Caco-2 (cell line): ENCODE data around the gene DLG2. TPM values are rescaled to one million over a fixed set of nuclear protein-coding genes. Genes with fewer than 3 reads are reported as not detected.
A peak's percentile ranks its signal among the peaks of the same experiment; 100 is the strongest.

ENCODE experiments used
- BruUV-seq: library from RNA; stranded (reverse); fragments of 400-500 nt; replicated peaks from 2 replicates; lab custom pipeline; 2021; lab: Mats Ljungman, UMichigan
- CTCF ChIA-PET: fragments of 300-600 bp; sonication (Branson Sonifier 250); formaldehyde crosslinking; loops from one replicate; lab custom pipeline; 2022; ENCODE audit warnings: antibody characterized with exemption; lab: Charles Lee
- POLR2A ChIA-PET: fragments of 300-600 bp; sonication (Branson Sonifier 250); formaldehyde crosslinking; loops from one replicate; lab custom pipeline; 2022; ENCODE audit warnings: antibody characterized with exemption; lab: Charles Lee
- DNase-seq, 2 experiments: peaks; one replicate each; pipeline versions ENCODE4 v3.0.0 to v3.0.0-alpha.2; 2020 to 2022
- H3K27me3 ChIP-seq: replicated peaks from 2 replicates; pipeline ENCODE4 v1.6.0; 2011; ENCODE audit warnings: low read length; ENCODE audit not compliant: control insufficient read depth, insufficient read depth
- H3K36me3 ChIP-seq: 2 replicates; pipeline ENCODE4 v1.5.1; 2011; ENCODE audit warnings: low read length; ENCODE audit not compliant: control insufficient read depth, insufficient read depth
- H3K4me1 ChIP-seq: fragments of 250-450 bp; sonication (Bioruptor Pico); 2 replicates; pipeline ENCODE4 v1.5.1; 2020; ENCODE audit warnings: mild to moderate bottlenecking
- H3K4me3 ChIP-seq: 2 replicates; pipeline ENCODE4 v1.5.1; 2011; ENCODE audit warnings: low read depth, mild to moderate bottlenecking, control low read depth, low read length
- H3K9me3 ChIP-seq: fragments of 250-450 bp; sonication (Bioruptor Pico); 2 replicates; pipeline ENCODE4 v1.5.1; 2020; ENCODE audit warnings: mild to moderate bottlenecking, moderate library complexity
- H3K27ac Mint-ChIP-seq: one replicate; pipeline ENCODE4 v1.8.0; 2022; ENCODE audit warnings: mixed read lengths; ENCODE audit not compliant: unreplicated experiment
- H3K27me3 Mint-ChIP-seq: one replicate; pipeline ENCODE4 v1.8.0; 2022; ENCODE audit warnings: mixed read lengths; ENCODE audit not compliant: insufficient read depth, unreplicated experiment
- H3K36me3 Mint-ChIP-seq: one replicate; pipeline ENCODE4 v1.8.0; 2022; ENCODE audit warnings: mild to moderate bottlenecking, mixed read lengths; ENCODE audit not compliant: insufficient read depth, unreplicated experiment
- H3K4me1 Mint-ChIP-seq: one replicate; pipeline ENCODE4 v1.8.0; 2022; ENCODE audit warnings: low read depth, mixed read lengths; ENCODE audit not compliant: unreplicated experiment
- H3K4me3 Mint-ChIP-seq: one replicate; pipeline ENCODE4 v1.8.0; 2022; ENCODE audit warnings: mild to moderate bottlenecking, moderate library complexity, mixed read lengths; ENCODE audit not compliant: unreplicated experiment
- H3K9me3 Mint-ChIP-seq: one replicate; pipeline ENCODE4 v1.8.0; 2022; ENCODE audit warnings: mixed read lengths; ENCODE audit not compliant: unreplicated experiment
- CTCF ChIP-seq, 2 experiments: fragments of 200-600 bp in 1 of 2; IDR thresholded peaks; 1 replicate in 1 of 2; 2 replicates in 1 of 2; pipeline versions ENCODE4 v1.5.1 to v1.8.0; 2011 to 2022; ENCODE audit warnings: antibody characterized with exemption in 1 of 2, control low read depth in 1 of 2, inconsistent platforms in 1 of 2, low read depth in 1 of 2, low read length in 1 of 2, mild to moderate bottlenecking in 1 of 2, moderate library complexity in 1 of 2; ENCODE audit not compliant: insufficient read depth in 1 of 2, severe bottlenecking in 1 of 2, unreplicated experiment in 1 of 2
- intact Hi-C: fragments of 100-400 bp; cut with micrococcal nuclease; formaldehyde crosslinking; loops from one replicate; pipeline ENCODE4 v1.10.0; 2022; ENCODE audit not compliant: unreplicated experiment
- total RNA-seq: library from RNA; stranded (reverse); gene quantifications from 2 replicates; pipeline ENCODE4 v1.2.3, GENCODE V29; 2022

DLG2 gene
- total RNA-seq, 1 experiment from 2014 or later, result 21.6 TPM

DNA sequence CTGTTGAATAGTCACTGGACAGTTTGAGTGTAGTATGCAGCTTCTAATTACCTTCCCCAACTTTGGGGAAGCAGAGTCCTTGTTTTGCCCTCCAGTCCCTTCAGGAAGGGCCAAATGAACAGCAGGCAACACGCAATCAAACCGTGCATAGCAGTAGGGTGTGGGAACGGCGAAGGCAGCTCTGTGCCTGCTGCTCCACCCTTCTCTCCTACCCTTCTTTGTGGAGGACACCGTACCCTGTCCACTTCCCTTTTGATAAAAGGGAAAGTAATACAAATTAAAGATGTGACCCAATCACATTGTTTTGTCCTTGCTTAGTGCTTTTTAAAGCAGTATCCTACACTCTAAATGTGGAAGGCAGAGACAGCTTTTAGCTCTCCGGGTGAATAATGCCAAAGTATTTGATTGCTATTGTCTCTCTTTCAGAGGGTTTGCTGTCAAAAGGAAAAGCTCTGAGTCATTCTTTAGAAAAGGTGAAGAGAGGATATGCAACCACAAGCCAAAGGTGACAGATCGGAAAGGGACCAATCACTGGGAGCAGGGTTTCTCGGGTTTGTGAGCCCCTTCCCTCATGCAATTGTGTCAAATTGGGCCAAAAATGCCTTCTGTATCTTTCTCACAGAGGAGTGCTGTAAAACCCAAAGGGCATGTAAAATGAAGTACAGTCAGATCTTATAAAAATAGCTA is 1933.7 kb downstream of the DLG2 start:
- POLR2A ChIA-PET, result no interaction called here
- Mint-ChIP-seq H3K27me3 (no peaks in the 10 kb centered on the region), H3K27ac (no peak overlapping the region), H3K9me3 (no peaks in the 10 kb centered on the region), H3K4me1 (peaks cover 29% of the 10 kb centered on the region), H3K4me3 (no peak overlapping the region), H3K36me3 (peaks cover 4% of the 10 kb centered on the region)
- Histone ChIP-seq H3K4me1 (peaks cover 40% of the 10 kb centered on the region), H3K36me3 (no peaks in the 10 kb centered on the region), H3K27me3 (no peaks in the 10 kb centered on the region), H3K9me3 (no peaks in the 10 kb centered on the region), H3K4me3 (no peak overlapping the region)
- no peak for TF ChIP-seq CTCF (IDR thresholded peaks at IDR 0.05; ENCODE audit: insufficient read depth in 1 of 2, low read depth in 1 of 2, low read length in 1 of 2, severe bottlenecking in 1 of 2, unreplicated experiment in 1 of 2)
- no peak for DNase-seq
- no TSS peak for BruUV-seq
- CTCF ChIA-PET, result no interaction called here
- intact Hi-C loops, result no loop called here

GRCh38 chr11:83692675-83693074 is 1934.5 kb downstream of the DLG2 start:
- no peak overlapping the region for H3K4me3 Mint-ChIP-seq
- Histone ChIP-seq H3K4me3 (no peak overlapping the region), H3K27me3 (no peaks in the 10 kb centered on the region), H3K9me3 (no peaks in the 10 kb centered on the region), H3K4me1 (peaks cover 40% of the 10 kb centered on the region), H3K36me3 (no peaks in the 10 kb centered on the region)
- TF ChIP-seq CTCF (IDR thresholded peaks at IDR 0.05; ENCODE audit: insufficient read depth in 1 of 2, low read depth in 1 of 2, low read length in 1 of 2, severe bottlenecking in 1 of 2, unreplicated experiment in 1 of 2), result no peak
- POLR2A ChIA-PET, result no interaction called here
- H3K27me3 Mint-ChIP-seq, result no peaks in the 10 kb centered on the region
- BruUV-seq, result no TSS peak
- CTCF ChIA-PET, result no interaction called here
- H3K9me3 Mint-ChIP-seq, result no peaks in the 10 kb centered on the region
- no peak overlapping the region for H3K27ac Mint-ChIP-seq
- intact Hi-C loops, result no loop called here
- peaks cover 29% of the 10 kb centered on the region for H3K4me1 Mint-ChIP-seq
- no peak for DNase-seq
- H3K36me3 Mint-ChIP-seq, result peaks cover 4% of the 10 kb centered on the region

GRCh38 chr11:83691451-83691950 is 1935.6 kb downstream of the DLG2 start:
- DNase-seq, result peak; percentile 39 to 44
- peak overlapping the region; percentile 16 for H3K4me3 Mint-ChIP-seq
- no TSS peak for BruUV-seq
- H3K27me3 ChIP-seq, result no peaks in the 10 kb centered on the region
- H3K27me3 Mint-ChIP-seq, result no peaks in the 10 kb centered on the region
- peak overlapping the region; percentile 11 for H3K27ac Mint-ChIP-seq
- intact Hi-C loops, result loop anchor here (1.0 kb wide), 1 partner anchor 20 kb away; no protein-coding TSS in a partner anchor
- ChIA-PET POLR2A (interaction anchor here (0.6 kb wide), 1 partner anchor 20 kb away, joined by 3 read pairs; no protein-coding TSS in a partner anchor), CTCF (interaction anchor here (0.6 to 1.2 kb wide), 4 partner anchors 15 to 43 kb away, joined by 3 to 7 read pairs (median 3); no protein-coding TSS in a partner anchor)
- H3K4me1 ChIP-seq, result peaks cover 40% of the 10 kb centered on the region
- TF ChIP-seq CTCF (IDR thresholded peaks at IDR 0.05; ENCODE audit: insufficient read depth in 1 of 2, low read depth in 1 of 2, low read length in 1 of 2, severe bottlenecking in 1 of 2, unreplicated experiment in 1 of 2), result no peak
- no peaks in the 10 kb centered on the region for H3K9me3 Mint-ChIP-seq
- H3K36me3 Mint-ChIP-seq, result peaks cover 4% of the 10 kb centered on the region
- H3K4me1 Mint-ChIP-seq, result peaks cover 29% of the 10 kb centered on the region
- no peak overlapping the region for H3K4me3 ChIP-seq
- no peaks in the 10 kb centered on the region for H3K36me3 ChIP-seq
- no peaks in the 10 kb centered on the region for H3K9me3 ChIP-seq
